ENCODE measurements around the gene C19orf38.
"Not testable (repeated sequence)": the region's sequence is repeated elsewhere in the genome, so short reads cannot be mapped to it uniquely, and the experiment has no call there.

C19orf38 gene

GRCh38 chr19:10837649-10838048 lies 10.6 kb upstream of the C19orf38 start:
- H3K4me3 ChIP-seq (ENCODE audit: insufficient read depth in 1 of 2, low read depth in 1 of 2, low read length in 2 of 2); H3K23ac ChIP-seq (ENCODE audit: low read length in 2 of 2); H3K9me3 ChIP-seq (ENCODE audit: control insufficient read depth, low read length); H3K18ac ChIP-seq (ENCODE audit: low read depth in 1 of 2, low read length in 2 of 2); H3K27ac ChIP-seq (ENCODE audit: low read length, poor library complexity, severe bottlenecking); DNase-seq; H2BK12ac ChIP-seq (ENCODE audit: low read length in 2 of 2); H2AFZ ChIP-seq (ENCODE audit: low read depth, low read length); H4K8ac ChIP-seq (ENCODE audit: low read length); H3K4ac ChIP-seq (ENCODE audit: low read depth in 1 of 2, low read length in 2 of 2); H4K91ac ChIP-seq (ENCODE audit: low read length); H2AK5ac ChIP-seq (ENCODE audit: low read length, severe bottlenecking); H3K14ac ChIP-seq (ENCODE audit: low read length in 2 of 2); H3K27me3 ChIP-seq (ENCODE audit: control insufficient read depth in 1 of 2, insufficient read depth in 1 of 2, low read length in 2 of 2); H3K79me1 ChIP-seq (replicated peaks; ENCODE audit: low read length, poor library complexity, severe bottlenecking); H2BK5ac ChIP-seq (ENCODE audit: low read depth, low read length, poor library complexity, severe bottlenecking); H3K9ac ChIP-seq (ENCODE audit: low read length); H3K4me2 ChIP-seq (ENCODE audit: low read length, poor library complexity, severe bottlenecking); H2BK120ac ChIP-seq (ENCODE audit: low read depth, low read length); H2BK15ac ChIP-seq (ENCODE audit: low read depth, poor library complexity, severe bottlenecking): not testable (repeated sequence)
- 95% methylated on average over 7 of the region's 7 CpGs for WGBS
- Histone ChIP-seq H3K36me3 (ENCODE audit: control insufficient read depth in 1 of 2, insufficient read depth in 2 of 2, low read depth in 1 of 2, low read length in 2 of 2) (peaks cover 23 to 24% of the 10 kb centered on the region in 2 experiments), H3K4me1 (ENCODE audit: control insufficient read depth, insufficient read depth, low read depth, low read length) (peaks cover 13% of the 10 kb centered on the region)

GRCh38 chr19:10838377-10838776 lies 9.8 kb upstream of the C19orf38 start:
- no peak overlapping the region for H4K8ac ChIP-seq (ENCODE audit: low read length)
- H3K9me3 ChIP-seq (ENCODE audit: control insufficient read depth, low read length), result peaks cover 4% of the 10 kb centered on the region
- H3K4me1 ChIP-seq (ENCODE audit: control insufficient read depth, insufficient read depth, low read depth, low read length), result peaks cover 13% of the 10 kb centered on the region
- H3K14ac ChIP-seq (ENCODE audit: low read length in 2 of 2), result no peak overlapping the region
- DNase-seq, result no peak
- H2BK5ac ChIP-seq (ENCODE audit: low read depth, low read length, poor library complexity, severe bottlenecking), result no peak overlapping the region
- no peak overlapping the region for H3K9ac ChIP-seq (ENCODE audit: low read length)
- H3K18ac ChIP-seq (ENCODE audit: low read depth in 1 of 2, low read length in 2 of 2), result no peak overlapping the region
- no peaks in the 10 kb centered on the region for H3K27me3 ChIP-seq (ENCODE audit: control insufficient read depth in 1 of 2, insufficient read depth in 1 of 2, low read length in 2 of 2)
- H3K27ac ChIP-seq (ENCODE audit: low read length, poor library complexity, severe bottlenecking), result no peak overlapping the region
- H3K36me3 ChIP-seq (ENCODE audit: control insufficient read depth in 1 of 2, insufficient read depth in 2 of 2, low read depth in 1 of 2, low read length in 2 of 2), result peaks cover 15 to 17% of the 10 kb centered on the region in 2 experiments
- H2BK15ac ChIP-seq (ENCODE audit: low read depth, poor library complexity, severe bottlenecking), result no peak overlapping the region
- H3K79me1 ChIP-seq (replicated peaks; ENCODE audit: low read length, poor library complexity, severe bottlenecking), result peaks cover 2% of the 10 kb centered on the region
- H3K4me3 ChIP-seq (ENCODE audit: insufficient read depth in 1 of 2, low read depth in 1 of 2, low read length in 2 of 2), result no peak overlapping the region
- 74% methylated on average over 9 of the region's 11 CpGs for WGBS
- H3K4me2 ChIP-seq (ENCODE audit: low read length, poor library complexity, severe bottlenecking), result no peak overlapping the region
- H2BK120ac ChIP-seq (ENCODE audit: low read depth, low read length), result no peak overlapping the region
- no peak overlapping the region for H3K4ac ChIP-seq (ENCODE audit: low read depth in 1 of 2, low read length in 2 of 2)
- no peak overlapping the region for H4K91ac ChIP-seq (ENCODE audit: low read length)
- no peak overlapping the region for H2AFZ ChIP-seq (ENCODE audit: low read depth, low read length)
- no peak overlapping the region for H2AK5ac ChIP-seq (ENCODE audit: low read length, severe bottlenecking)
- H3K23ac ChIP-seq (ENCODE audit: low read length in 2 of 2), result no peak overlapping the region
- H2BK12ac ChIP-seq (ENCODE audit: low read length in 2 of 2), result no peak overlapping the region

GRCh38 chr19:10839114-10840050 lies 8.8 kb upstream of the C19orf38 start:
- no peak for DNase-seq
- no peak overlapping the region for H3K4ac ChIP-seq (ENCODE audit: low read depth in 1 of 2, low read length in 2 of 2)
- no peak overlapping the region for H3K4me3 ChIP-seq (ENCODE audit: insufficient read depth in 1 of 2, low read depth in 1 of 2, low read length in 2 of 2)

GRCh38 chr19:10842788-10843187 lies 5.4 kb upstream of the C19orf38 start:
- Histone ChIP-seq H3K4ac (ENCODE audit: low read depth in 1 of 2, low read length in 2 of 2) (no peak overlapping the region), H3K27ac (ENCODE audit: low read length, poor library complexity, severe bottlenecking) (no peak overlapping the region), H4K91ac (ENCODE audit: low read length) (no peak overlapping the region), H3K18ac (ENCODE audit: low read depth in 1 of 2, low read length in 2 of 2) (no peak overlapping the region), H3K4me3 (ENCODE audit: insufficient read depth in 1 of 2, low read depth in 1 of 2, low read length in 2 of 2) (no peak overlapping the region), H4K8ac (ENCODE audit: low read length) (no peak overlapping the region), H2AFZ (ENCODE audit: low read depth, low read length) (no peak overlapping the region), H3K4me1 (ENCODE audit: control insufficient read depth, insufficient read depth, low read depth, low read length) (no peaks in the 10 kb centered on the region), H2AK5ac (ENCODE audit: low read length, severe bottlenecking) (no peak overlapping the region), H2BK12ac (ENCODE audit: low read length in 2 of 2) (no peak overlapping the region), H3K23ac (ENCODE audit: low read length in 2 of 2) (no peak overlapping the region), H3K36me3 (ENCODE audit: control insufficient read depth in 1 of 2, insufficient read depth in 2 of 2, low read depth in 1 of 2, low read length in 2 of 2) (no peaks in the 10 kb centered on the region), H2BK120ac (ENCODE audit: low read depth, low read length) (no peak overlapping the region), H3K14ac (ENCODE audit: low read length in 2 of 2) (no peak overlapping the region), H3K79me1 (replicated peaks; ENCODE audit: low read length, poor library complexity, severe bottlenecking) (no peaks in the 10 kb centered on the region), H3K27me3 (ENCODE audit: control insufficient read depth in 1 of 2, insufficient read depth in 1 of 2, low read length in 2 of 2) (no peaks in the 10 kb centered on the region), H3K9me3 (ENCODE audit: control insufficient read depth, low read length) (no peaks in the 10 kb centered on the region), H3K9ac (ENCODE audit: low read length) (no peak overlapping the region), H2BK5ac (ENCODE audit: low read depth, low read length, poor library complexity, severe bottlenecking) (no peak overlapping the region), H2BK15ac (ENCODE audit: low read depth, poor library complexity, severe bottlenecking) (no peak overlapping the region), H3K4me2 (ENCODE audit: low read length, poor library complexity, severe bottlenecking) (no peak overlapping the region)
- DNase-seq, result no peak
- 87% methylated on average over 7 of the region's 7 CpGs for WGBS

More at GRCh38 chr19:10839114-10840050, 8.8 kb upstream of the C19orf38 start:
- H3K18ac ChIP-seq (ENCODE audit: low read depth in 1 of 2, low read length in 2 of 2), result no peak overlapping the region
- H3K9ac ChIP-seq (ENCODE audit: low read length), result no peak overlapping the region
- H3K9me3 ChIP-seq (ENCODE audit: control insufficient read depth, low read length), result peaks cover 4% of the 10 kb centered on the region
- no peak overlapping the region for H2AK5ac ChIP-seq (ENCODE audit: low read length, severe bottlenecking)
- H3K27me3 ChIP-seq (ENCODE audit: control insufficient read depth in 1 of 2, insufficient read depth in 1 of 2, low read length in 2 of 2), result no peaks in the 10 kb centered on the region
- no peak overlapping the region for H3K14ac ChIP-seq (ENCODE audit: low read length in 2 of 2)
- H4K91ac ChIP-seq (ENCODE audit: low read length), result no peak overlapping the region
- 87% methylated on average over 9 of the region's 10 CpGs for WGBS
- H2BK12ac ChIP-seq (ENCODE audit: low read length in 2 of 2), result no peak overlapping the region
- H4K8ac ChIP-seq (ENCODE audit: low read length), result no peak overlapping the region
- no peak overlapping the region for H2BK120ac ChIP-seq (ENCODE audit: low read depth, low read length)
- no peak overlapping the region for H3K4me2 ChIP-seq (ENCODE audit: low read length, poor library complexity, severe bottlenecking)
- no peak overlapping the region for H2BK15ac ChIP-seq (ENCODE audit: low read depth, poor library complexity, severe bottlenecking)
- H2AFZ ChIP-seq (ENCODE audit: low read depth, low read length), result no peak overlapping the region
- H2BK5ac ChIP-seq (ENCODE audit: low read depth, low read length, poor library complexity, severe bottlenecking), result no peak overlapping the region
- H3K79me1 ChIP-seq (replicated peaks; ENCODE audit: low read length, poor library complexity, severe bottlenecking), result peaks cover 2% of the 10 kb centered on the region
- peaks cover 7 to 9% of the 10 kb centered on the region in 2 experiments for H3K36me3 ChIP-seq (ENCODE audit: control insufficient read depth in 1 of 2, insufficient read depth in 2 of 2, low read depth in 1 of 2, low read length in 2 of 2)
- H3K27ac ChIP-seq (ENCODE audit: low read length, poor library complexity, severe bottlenecking), result no peak overlapping the region
- no peak overlapping the region for H3K23ac ChIP-seq (ENCODE audit: low read length in 2 of 2)
- H3K4me1 ChIP-seq (ENCODE audit: control insufficient read depth, insufficient read depth, low read depth, low read length), result peaks cover 13% of the 10 kb centered on the region

Data from mesenchymal stem cell (in vitro differentiated cells and primary cell).